AG20443 (cell line): Measurements from ENCODE around the gene CAMK1G.
A peak's percentile ranks its signal among the peaks of the same experiment; 100 is the strongest.

ENCODE experiments used
- DNase-seq: peaks from one replicate; pipeline ENCODE4 v3.0.0; 2012; ENCODE audit warnings: low spot score, mixed read lengths

CAMK1G gene

DNA sequence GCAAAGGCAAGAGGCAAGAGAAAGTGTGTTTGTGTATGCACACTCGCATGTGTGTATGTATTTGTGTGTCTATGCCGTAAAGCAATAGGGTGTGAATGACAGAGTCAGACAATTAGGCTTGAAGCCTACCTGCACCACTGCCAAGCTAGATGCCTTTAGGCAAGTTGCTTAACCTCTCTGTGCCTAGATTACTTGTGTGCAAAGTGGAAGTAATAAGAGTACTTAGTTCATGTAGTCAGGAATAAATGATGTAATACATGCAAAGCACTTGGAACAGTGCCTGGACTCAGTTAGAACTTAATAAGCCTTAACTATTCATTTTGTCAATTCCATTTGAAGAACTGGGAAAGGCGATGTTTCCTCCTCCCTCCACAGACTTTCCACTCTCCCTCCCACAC lies 37.0 kb downstream of the CAMK1G start:
- no peak for DNase-seq

GRCh38 chr1:209621286-209621685 lies 37.8 kb downstream of the CAMK1G start:
- DNase-seq: no peak

DNA sequence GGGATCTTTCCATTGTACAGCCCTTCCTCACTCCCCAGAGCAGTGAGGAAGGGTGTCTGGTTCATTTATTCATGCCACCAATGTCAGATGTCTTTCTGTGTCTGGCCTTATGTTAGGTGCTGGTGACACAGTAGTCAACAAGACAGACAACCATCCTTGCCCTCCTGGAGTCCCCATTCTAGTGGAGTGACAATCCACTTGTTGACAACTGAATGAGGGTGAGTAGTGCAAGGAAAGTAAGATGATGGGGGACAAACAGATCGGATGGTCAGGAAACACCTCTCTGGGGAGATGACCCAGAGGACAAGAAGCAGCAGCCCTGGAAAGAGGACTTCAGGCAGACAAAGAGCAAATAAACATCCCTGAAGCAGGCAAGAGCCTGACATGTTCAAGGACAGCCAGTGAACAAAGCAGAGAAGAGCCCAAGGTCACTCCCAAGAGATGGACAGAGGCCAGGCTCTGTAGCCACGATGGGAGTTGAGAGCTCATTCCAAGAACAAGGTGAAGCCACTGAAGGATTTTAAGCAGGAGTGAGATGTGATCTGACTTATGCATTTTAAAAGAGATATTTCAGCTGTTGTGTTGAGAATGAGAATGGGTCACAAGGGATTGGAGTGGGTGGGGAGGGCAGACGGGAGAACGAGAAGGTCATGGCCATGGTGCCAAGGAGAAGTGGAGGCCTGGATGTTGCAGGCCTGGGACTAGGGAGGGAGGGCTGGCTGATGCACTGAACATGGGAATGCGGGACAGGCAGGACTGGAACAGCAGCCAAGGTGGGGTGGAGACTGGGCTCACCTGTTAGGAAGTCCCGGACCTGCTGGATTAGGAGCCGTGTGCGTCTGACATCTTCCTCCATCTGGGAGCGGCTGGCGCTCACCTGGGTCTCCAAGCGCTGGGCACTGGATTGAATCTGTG lies 38.5 kb downstream of the CAMK1G start:
- DNase-seq: no peak

DNA sequence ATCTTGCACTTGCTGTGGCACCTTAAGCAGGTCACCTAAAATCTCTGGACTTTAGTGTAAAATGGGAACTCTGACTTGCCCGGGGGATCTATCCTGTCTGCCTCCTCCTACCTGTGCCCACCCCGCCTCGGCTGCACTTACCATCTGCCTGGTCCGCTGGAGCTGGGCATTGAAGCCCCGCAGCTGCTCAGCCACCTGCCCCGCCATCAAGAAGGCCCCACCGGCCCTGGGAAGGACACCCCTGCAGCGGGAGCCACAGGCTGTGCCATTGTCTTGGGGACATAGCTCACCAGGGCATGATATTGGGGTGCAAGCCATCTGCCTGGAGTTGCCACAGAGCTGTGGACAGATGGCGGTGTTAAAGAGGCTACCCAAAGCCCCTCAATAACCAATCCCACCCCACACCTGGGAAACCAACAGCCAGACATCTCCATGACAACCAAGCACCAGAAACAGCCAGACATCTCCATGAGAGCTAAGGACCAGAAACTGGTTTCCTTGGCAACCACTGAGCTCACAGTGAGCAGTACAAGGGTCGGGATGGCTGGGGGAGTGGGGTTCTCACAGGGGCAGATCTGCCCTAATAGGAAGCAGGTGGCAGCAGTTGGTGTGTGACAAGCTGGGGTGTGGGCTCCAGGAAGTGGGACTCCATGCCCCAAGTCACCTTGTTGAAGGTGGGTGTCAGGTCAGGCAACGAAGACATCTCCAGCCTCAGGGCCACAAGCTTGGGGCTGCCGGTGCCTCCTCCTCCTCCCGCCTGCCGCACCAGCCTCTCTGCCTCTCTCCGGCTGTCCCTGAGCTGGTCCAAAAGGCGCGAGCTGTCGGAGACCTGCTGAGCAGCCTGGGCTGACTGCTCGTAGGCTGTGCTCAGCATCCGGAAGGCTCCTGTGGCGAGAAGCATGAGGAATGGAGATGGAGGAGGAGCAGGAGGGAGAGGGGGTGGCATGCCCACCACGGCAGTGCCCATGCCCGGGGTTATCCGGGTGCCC lies 39.6 kb downstream of the CAMK1G start:
- no peak for DNase-seq

DNA sequence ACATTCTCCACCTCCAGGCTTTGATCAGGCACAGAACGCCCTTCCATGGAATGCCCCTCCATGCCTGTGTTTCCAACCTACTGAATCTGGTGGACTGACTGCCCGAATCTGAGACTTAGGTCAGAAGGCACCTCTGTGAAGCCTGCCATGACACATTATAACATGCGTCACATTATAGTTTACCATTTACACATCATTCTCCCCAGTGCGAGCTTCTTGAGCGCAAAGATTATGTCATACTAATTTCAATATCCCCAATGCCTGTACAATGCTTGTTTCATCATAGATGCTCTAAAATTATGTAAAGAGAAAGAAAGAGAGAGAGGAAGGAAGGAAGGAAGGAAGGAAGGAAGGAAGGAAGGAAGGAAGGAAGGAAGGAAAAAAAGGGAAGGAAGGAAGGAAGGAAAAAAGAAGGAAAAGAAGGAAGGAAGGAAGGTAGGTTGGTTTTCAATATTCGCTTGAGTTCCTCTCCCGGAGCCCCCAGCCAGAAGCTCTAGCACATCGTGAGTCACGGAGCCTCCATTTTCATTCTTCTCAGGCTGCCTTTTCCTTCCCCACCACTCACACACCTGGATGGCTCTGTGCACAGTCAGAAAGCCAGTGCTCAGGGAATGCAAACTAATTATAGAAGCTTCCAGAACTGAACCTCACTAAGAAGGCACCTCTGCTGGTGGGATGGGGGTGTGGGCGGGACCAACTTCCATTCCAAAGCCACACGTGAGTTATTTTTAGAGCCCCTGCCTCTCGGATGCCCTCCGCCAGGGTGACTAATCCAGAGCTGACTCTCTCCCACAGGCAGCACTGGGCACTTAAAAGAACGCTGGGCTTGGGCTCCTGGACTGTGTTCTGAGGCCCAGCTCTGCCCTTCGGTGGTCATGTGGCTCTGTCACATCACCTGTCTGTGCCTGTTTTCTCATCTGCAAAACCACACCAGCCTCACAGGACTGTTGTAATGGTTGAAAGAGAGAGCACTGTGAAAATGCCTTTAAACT lies 41.3 kb downstream of the CAMK1G start:
- DNase-seq: no peak

DNA sequence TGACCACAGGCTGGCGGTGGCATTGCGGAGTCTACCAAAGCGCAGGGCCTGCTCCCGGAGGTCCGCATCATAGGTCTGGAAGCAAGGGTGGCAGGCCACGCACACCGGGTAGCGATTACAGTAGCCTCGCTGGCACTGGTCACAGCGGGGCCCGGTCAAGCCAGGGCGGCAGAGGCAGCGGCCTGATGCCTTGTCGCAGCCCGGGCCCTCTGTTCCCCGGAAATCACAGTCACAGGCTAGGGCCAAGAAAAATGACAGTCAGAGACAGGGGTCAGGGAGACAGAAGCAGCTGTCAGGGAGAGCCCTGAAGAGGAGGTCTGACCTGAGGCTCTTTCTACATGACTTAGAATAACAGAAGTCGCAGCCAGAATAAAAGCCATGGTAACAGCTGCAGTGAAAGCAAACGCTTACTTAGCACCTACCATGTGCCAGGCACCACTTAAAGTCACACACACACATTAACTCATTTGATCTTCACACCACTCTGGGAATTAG lies 42.3 kb downstream of the CAMK1G start:
- no peak for DNase-seq

GRCh38 chr1:209626346-209627026 lies 43.0 kb downstream of the CAMK1G start:
- DNase-seq: no peak

- no peak for DNase-seq
These were observed 43.7 kb downstream of the CAMK1G start for GRCh38 chr1:209627027-209627731.

- DNase-seq: peak; percentile 84
These were observed 44.2 kb downstream of the CAMK1G start for GRCh38 chr1:209627732-209628196.

DNA sequence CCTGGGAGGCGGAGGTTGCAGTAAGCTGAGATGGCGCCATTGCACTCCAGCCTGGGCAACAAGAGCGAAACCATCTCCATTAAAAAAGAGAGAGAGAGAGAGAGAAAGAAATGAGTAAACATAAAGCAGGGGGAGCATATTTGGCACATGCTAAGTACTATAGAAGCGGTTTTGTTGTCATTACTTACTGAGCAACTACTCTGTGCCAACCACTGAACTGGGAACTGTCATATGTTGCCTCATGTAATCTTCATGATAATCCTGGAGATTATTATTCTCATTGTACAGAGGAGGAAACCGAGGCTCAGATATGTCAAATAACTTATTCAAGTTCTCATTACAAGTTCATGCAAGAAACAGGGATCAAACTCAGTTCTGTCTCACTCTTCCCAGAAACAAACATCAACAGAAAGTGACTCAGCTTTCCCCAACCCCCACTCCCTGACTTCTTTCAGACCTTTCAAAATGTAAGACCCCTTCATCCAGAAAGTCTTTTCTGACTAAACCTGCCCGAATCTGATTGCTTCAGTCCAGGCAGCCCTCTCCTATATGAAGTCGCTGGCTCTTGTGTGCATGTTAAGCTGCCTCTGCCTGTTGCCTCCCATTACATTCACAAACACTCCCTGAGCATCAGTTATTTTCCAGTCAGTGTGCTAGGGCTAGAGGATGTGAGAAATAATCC lies 45.2 kb downstream of the CAMK1G start:
- DNase-seq: no peak

DNA sequence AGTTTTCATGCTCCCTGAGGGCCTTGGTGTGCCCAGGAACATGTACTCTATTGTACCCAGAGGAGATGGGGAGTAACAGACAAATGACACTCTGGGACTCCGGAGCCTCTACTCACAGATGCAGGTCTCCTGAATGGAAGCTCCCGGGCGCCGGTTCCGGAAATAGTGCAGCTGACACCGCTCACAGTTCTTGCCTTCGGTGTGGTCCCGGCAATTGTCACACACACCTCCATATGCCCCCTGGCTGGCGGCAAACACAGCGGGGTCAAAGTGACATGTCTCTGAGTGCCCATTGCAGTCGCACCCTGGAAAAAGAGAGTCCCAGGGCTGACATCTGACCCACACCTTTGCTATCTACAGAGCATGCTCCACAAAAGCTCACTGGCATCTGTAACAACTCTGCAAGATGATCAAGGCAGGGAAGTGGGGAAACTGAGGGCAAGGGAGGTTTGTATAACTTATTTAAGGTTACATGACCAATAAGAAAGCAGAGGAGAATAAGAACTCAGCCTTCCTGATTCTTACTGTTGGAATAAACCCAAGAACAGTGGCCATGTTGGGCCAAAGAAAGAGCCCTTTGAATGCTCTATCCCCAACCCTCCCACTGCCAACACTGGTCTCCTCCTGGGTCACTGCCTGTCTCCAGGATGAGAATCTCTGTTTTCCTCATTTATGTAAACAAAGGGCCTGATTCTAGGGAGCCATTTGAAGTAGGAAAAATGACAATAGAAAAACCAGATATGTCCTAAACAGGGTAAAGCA lies 46.3 kb downstream of the CAMK1G start:
- no peak for DNase-seq

DNA sequence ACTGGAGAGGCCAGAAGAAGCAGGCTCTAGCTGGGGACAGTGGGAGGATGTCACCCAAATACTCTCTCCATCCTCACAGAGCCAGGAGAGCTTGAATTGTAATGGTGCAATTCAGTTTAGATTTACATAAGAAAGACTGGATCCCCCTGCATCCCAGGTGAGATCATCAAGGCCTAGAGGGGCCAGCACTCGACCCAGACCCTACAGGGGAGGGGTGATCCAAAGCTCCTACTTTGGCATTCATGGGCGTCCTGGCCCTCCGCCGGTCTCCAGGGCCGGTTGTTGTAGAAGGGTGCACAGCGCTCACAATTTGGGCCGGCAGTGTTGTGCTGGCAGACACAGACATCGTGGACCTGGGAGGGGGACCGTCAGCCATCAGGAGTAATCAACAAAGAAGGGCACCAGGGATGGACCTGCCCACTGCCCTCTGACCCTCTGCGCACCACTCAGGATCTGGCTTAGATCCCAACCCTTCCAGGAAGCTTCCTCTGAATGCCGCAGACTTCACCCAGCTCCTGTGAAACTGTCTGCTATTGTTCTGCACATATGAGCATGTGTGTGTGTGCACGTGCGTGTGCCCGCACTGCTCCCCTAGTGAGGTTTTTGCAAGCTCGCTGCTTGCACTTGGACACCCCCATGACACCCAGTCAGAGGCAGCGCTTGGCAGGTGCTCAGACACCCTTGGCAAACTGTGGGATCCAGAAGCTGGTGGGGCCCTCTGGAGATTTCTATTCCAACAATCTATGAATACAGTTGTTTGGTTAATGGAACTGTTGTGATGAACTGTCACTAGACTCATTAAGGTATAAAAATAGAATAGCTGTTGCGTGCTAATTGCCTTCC lies 47.1 kb downstream of the CAMK1G start:
- DNase-seq: no peak

GRCh38 chr1:209633335-209633997 lies 50.0 kb downstream of the CAMK1G start:
- no peak for DNase-seq

DNA sequence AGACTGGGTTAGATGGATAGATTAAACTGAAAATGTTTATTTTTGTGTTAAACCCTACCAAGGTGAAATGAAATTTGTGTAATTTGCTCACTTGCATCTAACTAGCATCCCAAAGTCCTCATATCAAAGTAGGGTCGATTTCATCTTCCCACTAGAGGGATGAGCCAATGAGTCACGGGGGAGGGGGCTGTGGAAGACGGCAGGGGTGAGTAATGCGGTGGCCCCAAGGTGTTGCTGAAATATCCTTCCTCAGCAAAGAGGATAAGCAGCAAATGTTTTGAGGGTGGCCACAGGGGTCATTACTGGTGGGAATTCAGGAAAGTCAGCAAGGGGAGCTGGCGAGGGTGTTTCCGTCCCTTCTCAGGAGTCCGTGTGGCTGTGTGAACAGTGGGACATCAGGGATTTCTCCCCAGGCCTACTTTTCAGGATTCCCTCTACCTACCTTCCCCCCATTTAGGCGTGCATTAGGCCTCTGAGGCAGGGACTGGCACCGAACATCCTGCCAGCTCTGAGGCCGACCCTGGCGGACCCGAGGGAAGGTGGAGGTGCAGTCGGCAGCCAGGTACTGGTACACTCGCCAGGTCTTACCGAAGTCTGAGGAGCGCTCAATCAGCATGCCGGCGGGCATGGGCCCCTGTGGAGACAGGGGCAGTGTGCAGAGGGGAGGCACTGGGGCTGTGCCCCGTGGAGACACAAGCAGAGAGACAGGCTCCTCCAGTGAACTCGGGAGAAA lies 50.7 kb downstream of the CAMK1G start:
- DNase-seq: no peak

GRCh38 chr1:209635850-209636249 lies 52.3 kb downstream of the CAMK1G start:
- no peak for DNase-seq

- DNase-seq: no peak
These were observed 58.3 kb downstream of the CAMK1G start for GRCh38 chr1:209641832-209642172.

DNA sequence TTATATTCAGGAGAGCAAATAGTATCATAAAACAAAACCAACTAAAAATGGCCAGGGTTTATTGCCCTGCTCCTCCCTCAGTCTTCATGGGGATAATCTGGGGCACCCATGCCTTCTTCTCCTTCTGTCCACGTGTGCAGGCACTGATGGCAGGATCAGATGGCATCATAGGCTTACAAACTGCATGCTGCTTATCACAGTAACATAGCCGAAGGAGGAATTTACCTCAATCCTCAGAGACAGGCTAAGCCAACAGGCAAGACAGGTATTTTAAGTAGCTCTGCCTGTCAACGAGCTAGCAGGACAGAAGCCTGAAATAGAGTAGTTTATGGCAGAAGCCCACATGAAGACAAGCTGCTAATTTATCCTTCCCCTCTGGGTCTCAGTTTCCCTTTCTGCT lies 59.3 kb downstream of the CAMK1G start:
- DNase-seq: no peak
